Keratinocyte (primary cell): ENCODE measurements around the gene MAPK4.

Source experiments
- EZH2 ChIP-seq: IDR thresholded peaks from one replicate; pipeline ENCODE4 v1.6.1; 2012; ENCODE audit warnings: inconsistent platforms, mild to moderate bottlenecking, low read length, moderate library complexity
- TF ChIP-seq, protein P1 (sequence below), 3 experiments: IDR thresholded peaks in 1 of 3; conservative IDR thresholded peaks in 1 of 3; optimal IDR thresholded peaks in 1 of 3; 2 replicates in 2 of 3; 3 replicates in 1 of 3; pipeline versions ENCODE3 to v1.5.1; 2011; ENCODE audit warnings: low read length in 3 of 3, mild to moderate bottlenecking in 3 of 3, moderate library complexity in 2 of 3, control low read depth in 1 of 3, inconsistent platforms in 1 of 3; ENCODE audit not compliant: insufficient read depth in 2 of 3; ENCODE audit errors: extremely low read depth in 1 of 3

DNA sequence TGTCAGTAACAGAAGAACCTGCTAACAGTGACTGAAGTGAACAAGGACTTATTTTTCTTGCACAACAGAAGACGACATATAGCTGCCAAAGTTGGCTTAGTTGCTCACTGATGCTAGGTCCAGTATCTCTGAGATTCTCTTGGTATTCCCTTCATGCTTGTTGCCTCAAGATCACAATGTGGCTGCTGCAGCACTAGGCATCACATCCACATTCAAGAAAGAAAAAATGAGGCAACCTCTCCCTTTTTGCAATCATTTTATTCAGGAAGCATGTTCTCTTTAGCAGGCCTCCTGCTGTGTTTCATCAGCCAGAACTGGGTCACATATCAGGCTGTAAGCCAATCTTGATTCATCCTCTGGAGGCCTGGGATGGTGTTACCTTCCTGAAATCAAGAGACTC, 11.7 kb upstream of the MAPK4 start:
- no peak for TF ChIP-seq EZH2
- TF ChIP-seq, protein P1, sequence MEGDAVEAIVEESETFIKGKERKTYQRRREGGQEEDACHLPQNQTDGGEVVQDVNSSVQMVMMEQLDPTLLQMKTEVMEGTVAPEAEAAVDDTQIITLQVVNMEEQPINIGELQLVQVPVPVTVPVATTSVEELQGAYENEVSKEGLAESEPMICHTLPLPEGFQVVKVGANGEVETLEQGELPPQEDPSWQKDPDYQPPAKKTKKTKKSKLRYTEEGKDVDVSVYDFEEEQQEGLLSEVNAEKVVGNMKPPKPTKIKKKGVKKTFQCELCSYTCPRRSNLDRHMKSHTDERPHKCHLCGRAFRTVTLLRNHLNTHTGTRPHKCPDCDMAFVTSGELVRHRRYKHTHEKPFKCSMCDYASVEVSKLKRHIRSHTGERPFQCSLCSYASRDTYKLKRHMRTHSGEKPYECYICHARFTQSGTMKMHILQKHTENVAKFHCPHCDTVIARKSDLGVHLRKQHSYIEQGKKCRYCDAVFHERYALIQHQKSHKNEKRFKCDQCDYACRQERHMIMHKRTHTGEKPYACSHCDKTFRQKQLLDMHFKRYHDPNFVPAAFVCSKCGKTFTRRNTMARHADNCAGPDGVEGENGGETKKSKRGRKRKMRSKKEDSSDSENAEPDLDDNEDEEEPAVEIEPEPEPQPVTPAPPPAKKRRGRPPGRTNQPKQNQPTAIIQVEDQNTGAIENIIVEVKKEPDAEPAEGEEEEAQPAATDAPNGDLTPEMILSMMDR (optimal IDR thresholded peaks at IDR 0.05 in 1 of 3, IDR thresholded peaks at IDR 0.05 in 1 of 3, conservative IDR thresholded peaks at IDR 0.05 in 1 of 3; ENCODE audit: extremely low read depth in 1 of 3, insufficient read depth in 2 of 3, low read length in 3 of 3) = no peak
